Muscle of arm (tissue), 12 donors: ENCODE data around the gene UGT1A3. TPM values are rescaled to one million over a fixed set of nuclear protein-coding genes. Genes with fewer than 3 reads are reported as not detected.
"Not testable (repeated sequence)": the region's sequence is repeated elsewhere in the genome, so short reads cannot be mapped to it uniquely, and the experiment has no call there.

Source experiments
- DNase-seq: peaks from one replicate; pipeline ENCODE4 v3.0.0-alpha.2; 2013
- polyA plus RNA-seq, 12 donors: library from polyadenylated mRNA; unstranded; fragments of 120-200 nt; gene quantifications; one replicate each; pipeline ENCODE4 v1.2.1, GENCODE V29; 2013; ENCODE audit not compliant: insufficient read length in 12 of 12

The UGT1A3 gene
- polyA plus RNA-seq, 12 donors, result not detected

DNA sequence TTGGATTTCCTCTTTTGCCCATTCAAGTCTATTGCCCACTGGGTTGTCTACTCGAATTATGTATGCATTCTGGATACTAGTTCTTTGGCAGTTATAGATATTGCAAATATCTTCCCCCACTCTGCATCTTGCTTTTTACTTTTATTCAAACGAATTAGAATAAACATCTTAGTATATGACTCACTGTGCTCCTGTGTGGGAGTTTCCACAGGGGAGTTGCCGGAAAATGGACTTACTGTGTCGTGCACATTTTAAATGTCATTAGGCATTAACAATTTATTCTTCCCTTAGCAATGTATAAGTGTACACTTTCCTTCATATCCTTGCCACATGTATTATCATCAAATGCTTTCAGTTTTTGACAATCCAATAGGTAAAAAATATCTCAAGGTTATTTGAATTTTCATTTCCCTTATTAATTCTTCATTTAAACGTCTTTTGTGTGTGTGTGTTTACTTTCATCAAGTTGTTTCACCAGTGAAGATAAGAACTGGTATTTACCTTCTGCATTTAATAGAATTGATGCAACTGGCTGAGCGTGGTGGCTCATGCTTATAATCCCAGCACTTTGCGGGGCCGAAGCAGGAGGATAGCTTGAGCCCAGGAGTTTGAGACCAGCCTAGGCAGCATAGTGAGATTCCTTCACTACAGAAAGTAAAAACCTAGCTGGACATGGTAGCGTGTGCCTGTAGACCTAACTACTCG, 20.8 kb upstream of the UGT1A3 start:
- DNase-seq, result no peak

DNA sequence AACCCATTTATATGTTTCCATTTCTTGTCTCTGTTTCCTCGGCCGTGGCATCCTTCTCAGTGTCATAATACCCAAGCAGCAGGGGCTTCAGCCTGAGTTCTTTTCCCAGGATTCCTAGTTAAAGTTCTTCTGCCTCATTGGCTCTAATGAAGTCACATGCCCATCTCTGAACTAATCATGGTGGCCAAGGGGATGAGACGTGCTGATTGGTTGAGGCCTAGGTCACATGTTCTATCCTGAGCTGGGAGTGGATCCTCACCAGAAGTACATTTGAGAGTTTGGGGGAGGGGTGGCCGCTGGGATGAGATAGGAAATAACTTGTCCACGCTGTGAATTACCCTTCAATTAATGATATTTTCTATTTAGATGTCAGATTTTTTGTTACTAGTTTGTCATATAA, 19.9 kb upstream of the UGT1A3 start:
- DNase-seq, result no peak

DNA sequence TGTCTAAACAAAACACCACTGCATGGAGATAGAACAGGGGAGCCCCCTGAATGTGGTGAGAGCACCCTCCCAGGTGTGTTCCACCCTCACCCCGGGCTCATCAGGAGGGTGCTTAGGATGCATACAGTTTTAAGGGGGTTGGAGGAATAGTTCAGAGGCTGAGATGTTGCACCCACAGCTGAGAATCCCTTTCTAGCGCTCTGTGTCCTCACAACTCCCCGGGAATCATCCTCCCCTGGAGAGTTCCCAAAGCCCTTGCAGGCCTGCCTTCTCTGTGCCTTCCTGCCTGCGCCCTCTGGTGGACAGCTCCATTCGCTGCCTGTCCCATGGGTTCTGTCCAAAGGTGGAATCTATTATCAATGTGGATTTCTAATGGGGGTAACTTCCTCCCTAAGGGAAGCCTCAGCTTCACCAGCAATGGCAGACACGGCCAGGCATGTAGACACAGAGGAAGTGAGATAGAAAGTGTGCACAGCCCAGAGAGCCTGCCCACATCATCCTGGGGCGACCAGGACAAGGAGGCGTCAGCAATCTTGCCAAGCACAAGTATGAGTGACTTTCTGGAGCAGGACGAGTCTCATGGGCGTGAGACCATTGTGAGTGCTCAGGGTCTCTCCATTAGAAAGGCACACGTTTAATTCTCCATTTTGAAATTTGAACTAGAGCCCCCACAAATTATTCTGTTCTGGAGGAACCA, 17.4 kb upstream of the UGT1A3 start:
- peak; percentile 16 for DNase-seq

DNA sequence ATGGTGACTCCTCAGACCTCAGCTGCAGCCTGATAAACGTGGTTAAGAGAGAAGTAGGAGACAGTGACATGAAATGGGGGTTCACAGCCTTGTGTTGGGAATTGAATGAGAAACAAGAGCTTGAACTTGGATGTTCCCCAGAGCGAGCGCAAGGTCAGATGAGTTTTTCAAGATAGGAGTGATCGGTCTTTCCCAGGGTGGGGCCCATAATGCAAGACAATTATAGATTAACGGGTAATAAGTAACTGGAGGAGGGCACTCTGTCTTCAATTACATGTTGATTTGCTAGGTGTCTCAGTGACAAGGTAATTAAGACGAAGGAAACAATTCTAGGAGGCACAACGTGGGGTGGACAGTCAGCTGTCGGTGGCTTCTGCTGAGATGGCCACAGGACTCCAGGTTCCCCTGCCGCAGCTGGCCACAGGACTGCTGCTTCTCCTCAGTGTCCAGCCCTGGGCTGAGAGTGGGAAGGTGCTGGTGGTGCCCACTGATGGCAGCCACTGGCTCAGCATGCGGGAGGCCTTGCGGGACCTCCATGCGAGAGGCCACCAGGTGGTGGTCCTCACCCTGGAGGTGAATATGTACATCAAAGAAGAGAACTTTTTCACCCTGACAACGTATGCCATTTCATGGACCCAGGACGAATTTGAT, 16.1 kb upstream of the UGT1A3 start, which contains the start of gene UGT1A5:
UGT1A5 (plus strand) TSS at position 297 of the 651 bp plus-strand sequence; CDS start at position 382, 85 bp downstream.
- DNase-seq, result no peak

DNA sequence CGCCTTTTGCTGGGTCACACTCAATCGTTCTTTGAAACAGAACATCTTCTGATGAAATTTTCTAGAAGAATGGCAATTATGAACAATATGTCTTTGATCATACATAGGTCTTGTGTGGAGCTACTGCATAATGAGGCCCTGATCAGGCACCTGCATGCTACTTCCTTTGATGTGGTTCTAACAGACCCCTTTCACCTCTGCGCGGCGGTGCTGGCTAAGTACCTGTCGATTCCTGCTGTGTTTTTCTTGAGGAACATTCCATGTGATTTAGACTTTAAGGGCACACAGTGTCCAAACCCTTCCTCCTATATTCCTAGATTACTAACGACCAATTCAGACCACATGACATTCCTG, 15.6 kb upstream of the UGT1A3 start:
- DNase-seq, result no peak

DNA sequence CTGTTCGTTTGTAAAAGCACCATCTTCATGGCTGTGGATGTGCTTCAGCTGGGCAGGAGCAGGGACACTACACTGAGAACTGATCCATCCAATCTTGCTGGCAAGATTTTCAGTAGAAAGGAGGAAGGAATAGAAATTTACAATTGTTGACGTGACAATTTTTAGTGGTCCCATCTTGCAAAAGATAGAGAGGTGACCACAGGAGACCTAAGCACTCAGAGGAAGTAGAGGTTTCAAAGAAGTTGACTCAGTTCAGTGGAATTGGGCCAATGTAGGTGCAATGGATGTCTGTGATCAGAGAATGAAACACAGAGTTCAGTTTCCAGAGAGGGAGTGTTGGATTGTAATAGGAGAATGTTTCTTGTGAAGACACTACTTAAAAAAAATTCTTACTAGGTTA, 14.7 kb upstream of the UGT1A3 start:
- no peak for DNase-seq

DNA sequence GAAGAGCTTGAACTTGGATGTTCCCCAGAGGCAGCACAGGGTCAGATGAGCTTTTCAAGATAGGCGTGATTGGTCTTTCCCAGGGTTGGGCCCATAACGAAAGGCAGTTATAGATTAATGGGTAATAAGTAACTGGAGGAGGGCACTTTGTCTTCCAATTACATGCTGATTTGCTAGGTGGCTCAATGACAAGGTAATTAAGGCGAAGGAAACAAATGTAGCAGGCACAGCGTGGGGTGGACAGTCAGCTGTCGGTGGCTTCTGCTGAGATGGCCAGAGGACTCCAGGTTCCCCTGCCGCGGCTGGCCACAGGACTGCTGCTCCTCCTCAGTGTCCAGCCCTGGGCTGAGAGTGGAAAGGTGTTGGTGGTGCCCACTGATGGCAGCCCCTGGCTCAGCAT, 10.3 kb upstream of the UGT1A3 start, which contains the start of gene UGT1A4:
UGT1A4 (plus strand) TSS at position 185 of the 400 bp plus-strand sequence; CDS start at position 270, 85 bp downstream.
- no peak for DNase-seq

DNA sequence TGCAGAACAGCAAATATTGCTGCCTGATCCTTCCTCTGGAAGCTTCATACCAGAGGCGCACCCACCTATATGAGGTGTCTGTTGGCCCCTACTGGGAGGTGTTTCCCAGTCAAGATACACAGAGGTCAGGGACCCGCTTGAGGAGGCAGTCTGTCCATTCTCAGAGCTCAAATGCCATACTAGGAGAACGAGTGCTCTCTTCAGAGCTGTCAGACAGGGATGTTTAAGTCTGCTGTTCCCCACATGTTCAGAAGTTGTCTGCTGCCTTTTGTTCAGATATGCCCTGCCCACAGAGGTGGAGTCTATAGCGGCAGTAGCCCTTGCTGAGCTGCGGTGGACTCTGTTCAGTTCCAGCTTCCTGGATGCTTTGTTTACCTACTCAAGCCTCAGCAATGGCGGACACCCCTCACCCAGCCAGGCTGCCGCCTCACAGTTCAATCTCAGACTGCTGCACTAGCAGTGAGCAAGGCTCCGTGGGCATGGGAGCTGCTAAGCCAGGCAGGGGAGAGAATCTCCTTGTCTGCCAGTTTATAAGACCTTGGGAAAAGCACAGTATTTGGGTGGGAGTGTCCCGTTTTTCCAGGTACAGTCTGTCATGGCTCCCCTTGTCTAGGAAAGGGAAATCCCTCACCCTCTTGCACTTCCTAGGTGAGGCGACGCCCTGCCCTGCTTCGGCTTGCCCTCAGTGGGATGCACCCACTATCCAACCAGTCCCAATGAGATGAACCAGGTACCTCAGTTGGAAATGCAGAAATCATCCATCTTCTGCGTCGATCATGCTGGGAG, 8.2 kb downstream of the UGT1A3 start:
- DNase-seq, result not testable (repeated sequence)

DNA sequence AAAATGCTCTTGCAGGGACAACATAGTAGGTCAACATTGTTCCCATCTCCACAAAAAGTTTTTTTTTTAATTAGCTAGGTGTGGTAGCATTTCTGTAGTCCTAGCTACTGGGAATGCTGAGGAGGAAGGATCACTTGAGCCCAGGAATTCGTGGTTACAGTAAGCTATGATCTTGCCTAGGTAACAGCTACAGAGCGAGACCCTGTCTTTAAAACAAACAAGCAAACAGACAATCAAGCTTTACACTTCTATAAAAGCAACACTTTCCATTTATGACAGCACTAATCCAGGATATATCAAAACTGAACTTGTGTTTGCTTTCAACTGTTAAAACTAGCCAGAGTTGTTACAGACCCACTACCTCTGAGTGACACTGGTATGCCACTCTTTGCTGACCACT, 12.0 kb downstream of the UGT1A3 start:
- DNase-seq, result no peak

DNA sequence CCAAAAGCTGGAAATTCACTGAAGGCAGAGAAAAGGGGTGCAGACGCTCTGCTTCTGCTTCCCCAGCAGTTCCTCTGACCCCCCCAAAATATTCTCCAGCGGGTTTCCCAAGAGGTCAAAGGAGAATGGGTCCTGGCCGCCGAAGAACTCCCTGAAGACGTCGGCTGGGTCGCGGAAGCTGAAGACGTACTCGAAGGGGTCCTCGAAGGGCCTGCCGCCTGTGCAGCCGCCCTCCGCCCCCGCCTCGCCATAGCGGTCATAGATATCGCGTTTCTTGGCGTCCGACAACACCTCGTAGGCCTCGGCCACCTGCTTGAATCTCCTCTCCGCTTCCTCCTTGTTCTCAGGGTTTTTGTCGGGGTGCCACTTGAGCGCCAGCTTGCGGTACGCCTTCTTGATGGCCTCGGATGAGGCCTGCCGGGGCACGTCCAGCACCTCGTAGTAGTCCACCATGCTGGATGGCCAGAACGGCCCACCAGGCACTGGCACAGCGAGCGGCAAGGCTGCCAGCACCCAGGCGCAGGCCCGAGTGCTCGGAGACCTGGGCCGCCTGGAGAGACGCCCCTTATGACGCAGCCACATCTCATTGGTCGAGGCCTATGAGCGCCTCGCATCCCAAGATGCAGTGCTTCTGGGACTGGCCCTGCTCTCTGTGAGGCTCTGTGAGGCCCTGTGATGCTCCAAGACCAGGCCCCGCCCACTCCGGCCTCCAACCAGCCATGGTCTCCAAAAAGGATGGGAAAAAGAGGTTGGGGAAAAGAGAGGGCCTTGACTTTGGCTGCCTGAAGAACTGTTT, 14.8 kb downstream of the UGT1A3 start:
- DNase-seq, result no peak

DNA sequence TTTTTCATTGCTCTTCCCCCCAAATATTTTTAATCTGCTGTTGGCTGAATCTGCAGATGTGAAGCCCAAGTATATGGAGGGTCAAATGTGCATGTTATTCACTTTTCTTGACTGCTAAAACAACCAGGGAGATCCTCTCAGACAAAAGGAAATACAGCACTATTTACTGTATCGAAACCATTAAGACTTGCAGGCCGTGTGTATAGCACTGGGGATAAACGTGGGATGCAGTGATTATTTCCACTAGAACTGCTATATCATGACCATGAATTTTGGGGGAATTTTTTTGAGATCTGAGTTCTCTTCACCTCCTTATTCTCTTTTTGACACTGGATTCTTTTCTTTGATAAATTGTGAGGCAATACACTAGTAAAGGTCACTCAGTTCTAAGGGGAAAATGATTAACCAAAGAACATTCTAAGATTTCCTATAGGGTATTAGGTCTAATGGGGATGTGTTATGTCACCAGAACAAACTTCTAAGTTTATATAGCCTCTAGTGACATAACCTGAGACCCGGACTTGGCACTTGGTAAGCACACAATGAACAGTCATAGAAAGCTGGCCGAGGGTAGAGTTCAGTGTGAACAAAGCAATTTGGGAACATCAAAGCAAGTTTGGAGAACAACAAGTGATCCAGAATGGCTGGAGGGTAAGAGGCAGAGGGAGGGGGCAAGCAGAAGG, 16.4 kb downstream of the UGT1A3 start:
- DNase-seq, result no peak

DNA sequence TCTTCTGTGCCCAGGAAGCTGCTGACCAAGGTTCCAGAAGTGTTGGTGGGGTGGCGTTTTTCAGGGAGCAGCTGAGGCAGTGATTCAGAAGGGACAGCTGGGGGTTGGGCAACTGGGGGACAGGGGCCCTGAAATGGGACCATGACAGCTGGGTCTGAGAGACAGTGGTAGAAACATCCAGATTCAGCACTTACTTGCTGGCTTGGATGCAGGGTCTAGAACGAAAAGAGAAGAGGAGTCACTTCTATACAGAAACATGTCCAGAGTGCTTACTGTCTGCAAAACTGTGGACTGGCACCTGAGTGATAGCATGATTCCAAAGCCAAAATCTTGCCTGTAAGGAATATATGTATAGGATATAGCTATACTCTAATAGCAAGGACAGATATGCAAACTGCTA, 17.0 kb downstream of the UGT1A3 start:
- not testable (repeated sequence) for DNase-seq

DNA sequence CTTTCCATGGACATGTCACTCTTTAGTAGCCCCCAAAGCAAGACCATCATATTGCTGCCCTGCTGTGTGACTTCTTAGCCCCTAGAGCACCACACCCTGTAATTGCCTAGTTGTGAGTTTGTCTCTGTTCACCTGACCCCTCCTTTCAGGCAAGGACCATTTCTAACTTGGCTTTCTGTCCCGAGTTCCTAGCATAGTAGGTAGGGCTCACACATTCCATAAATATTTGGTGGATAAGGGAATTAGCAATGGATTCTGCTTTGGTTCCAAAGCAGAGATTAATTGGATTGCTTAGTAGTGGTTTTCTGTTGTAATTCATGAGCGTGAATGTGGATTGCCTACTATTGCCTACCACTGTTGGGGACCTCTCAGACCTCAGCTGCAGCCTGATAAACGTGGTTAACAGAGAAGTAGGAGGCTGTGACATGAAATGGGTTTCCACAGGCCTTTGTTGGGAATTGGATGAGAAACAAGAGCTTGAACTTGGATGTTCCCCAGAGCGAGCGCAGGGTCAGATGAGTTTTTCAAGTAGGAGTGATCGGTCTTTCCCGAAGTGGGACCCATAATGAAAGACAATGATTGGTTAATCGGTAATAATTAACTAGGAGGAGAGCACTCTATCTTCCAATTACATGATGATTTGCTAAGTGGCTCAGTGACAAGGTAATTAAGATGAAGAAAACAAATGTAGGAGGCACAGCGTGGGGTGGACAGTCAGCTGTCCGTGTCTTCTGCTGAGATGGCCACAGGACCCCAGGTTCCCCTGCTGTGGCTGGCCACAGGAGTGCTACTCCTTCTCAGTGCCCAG, 17.8 kb downstream of the UGT1A3 start:
- DNase-seq, result no peak

DNA sequence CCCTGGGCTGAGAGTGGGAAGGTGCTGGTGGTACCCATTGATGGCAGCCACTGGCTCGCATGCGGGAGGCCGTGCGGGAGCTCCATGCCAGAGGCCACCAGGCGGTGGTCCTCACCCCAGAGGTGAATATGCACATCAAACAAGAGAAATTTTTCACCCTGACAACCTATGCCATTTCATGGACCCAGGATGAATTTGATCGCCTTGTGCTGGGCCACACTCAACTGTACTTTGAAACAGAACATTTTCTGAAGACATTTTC, 18.4 kb downstream of the UGT1A3 start:
- no peak for DNase-seq

DNA sequence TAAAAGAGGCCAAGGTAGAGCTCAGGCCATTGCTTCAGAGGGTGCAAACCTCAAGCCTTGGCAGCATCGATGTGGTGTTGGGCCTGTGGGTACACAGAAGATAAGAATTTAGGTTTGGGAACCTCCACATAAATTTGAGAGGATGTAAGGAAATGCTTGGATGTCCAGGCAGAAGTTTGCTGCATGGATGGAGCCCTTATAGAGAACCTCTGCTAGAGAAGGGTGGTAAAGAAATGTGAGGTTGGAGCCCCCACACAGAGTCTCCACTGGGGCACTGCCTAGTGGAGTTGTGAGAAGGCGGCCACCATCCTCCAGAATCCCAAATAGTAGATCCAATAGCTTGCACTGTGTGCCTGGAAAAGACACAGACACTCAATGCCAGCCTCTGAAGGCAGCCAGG, 21.8 kb downstream of the UGT1A3 start:
- DNase-seq, result not testable (repeated sequence)

DNA sequence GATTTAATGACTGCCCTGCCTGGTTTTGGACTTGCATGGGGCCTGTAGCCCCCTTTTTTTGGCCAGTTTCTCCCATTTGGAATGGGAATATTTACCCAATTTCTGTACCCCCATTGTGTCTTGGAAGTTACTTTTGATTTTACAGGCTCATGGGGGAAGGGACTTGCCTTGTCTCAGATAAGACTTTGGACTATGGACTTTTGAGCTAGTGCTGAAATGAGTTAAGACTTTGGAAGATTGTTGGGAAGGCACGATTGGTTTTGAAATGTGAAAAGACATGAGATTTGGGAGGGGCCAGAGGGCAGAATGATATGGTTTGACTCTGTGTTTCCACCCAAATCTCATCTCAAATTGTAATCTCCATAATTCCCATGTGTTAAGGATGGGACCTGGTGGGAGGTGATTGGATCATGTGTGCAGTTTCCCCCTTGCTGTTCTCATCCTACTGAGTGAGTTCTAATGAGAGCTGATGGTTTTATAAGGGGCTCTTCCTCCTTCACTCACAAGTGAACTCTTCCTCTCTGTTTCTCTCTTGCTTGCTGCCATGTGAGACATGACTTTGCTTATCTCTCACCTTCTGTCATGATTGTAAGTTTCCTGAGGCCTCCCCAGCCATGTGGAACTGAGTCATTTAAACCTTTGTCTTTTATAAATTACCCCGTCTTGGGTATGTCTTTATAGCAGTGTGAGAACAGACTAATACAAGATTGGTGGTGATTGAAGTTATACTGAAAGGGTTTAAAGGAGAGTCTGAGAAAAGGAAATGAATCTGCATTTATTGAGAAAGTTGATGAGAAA, 22.6 kb downstream of the UGT1A3 start:
- DNase-seq, result not testable (repeated sequence)

DNA sequence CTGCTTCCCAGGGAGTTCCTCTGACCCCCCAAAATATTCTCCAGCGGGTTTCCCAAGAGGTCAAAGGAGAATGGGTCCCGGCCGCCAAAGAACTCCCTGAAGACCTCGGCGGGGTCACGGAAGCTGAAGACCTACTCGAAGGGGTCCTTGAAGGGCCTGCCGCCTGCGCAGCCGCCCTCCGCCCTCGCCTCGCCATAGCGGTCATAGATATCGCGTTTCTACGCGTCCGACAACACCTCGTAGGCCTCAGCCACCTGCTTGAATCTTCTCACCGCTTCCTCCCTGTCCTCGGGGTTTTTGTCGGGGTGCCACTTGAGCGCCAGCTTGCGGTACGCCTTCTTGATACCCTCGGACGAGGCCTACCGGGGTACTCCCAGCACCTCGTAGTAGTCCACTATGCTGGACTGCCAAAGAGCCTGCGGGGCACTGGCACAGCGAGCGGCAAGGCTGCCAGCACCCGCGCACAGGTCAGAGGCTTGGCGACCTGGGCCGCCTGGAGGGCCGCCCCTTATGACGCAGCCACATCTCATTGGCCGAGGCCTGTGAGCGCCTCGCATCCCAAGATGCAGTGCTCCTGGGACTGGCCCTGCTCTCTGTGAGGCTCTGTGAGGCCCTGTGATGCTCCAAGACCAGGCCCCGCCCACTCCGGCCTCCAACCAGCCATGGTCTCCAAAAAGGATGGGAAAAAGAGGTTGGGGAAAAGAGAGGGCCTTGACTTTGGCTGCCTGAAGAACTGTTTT, 26.2 kb downstream of the UGT1A3 start:
- DNase-seq, result no peak

DNA sequence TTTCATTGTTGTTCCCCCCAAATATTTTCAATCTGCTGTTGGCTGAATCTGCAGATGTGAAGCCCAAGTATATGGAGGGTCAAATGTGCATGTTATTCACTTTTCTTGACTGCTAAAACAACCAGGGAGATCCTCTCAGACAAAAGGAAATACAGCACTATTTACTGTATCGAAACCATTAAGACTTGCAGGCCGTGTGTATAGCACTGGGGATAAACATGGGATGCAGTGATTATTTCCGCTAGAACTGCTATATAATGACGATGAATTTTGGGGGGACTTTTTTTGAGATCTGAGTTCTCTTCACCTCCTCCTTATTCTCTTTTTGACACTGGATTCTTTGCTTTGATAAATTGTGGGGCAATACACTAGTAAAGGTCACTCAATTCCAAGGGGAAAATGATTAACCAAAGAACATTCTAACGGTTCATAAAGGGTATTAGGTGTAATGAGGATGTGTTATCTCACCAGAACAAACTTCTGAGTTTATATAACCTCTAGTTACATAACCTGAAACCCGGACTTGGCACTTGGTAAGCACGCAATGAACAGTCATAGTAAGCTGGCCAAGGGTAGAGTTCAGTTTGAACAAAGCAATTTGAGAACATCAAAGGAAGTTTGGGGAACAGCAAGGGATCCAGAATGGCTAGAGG, 27.7 kb downstream of the UGT1A3 start:
- no peak for DNase-seq
